Stimulated activated CD8-positive, alpha-beta memory T cell treated with anti-CD3 and anti-CD28 coated beads, Interleukin-4, amount 100 ng/mL, for 1 hour (primary cell): ENCODE measurements around the gene KRT38.

ENCODE experiments used
- DNase-seq, 2 donors: peaks; one replicate each; pipeline ENCODE4 v3.0.0-alpha.2; 2020; ENCODE audit warnings: low read depth in 2 of 2, low spot score in 1 of 2

KRT38 gene

GRCh38 chr17:41440531-41441033 lies at the start of gene KRT38:
TSS of gene KRT38 (minus strand) at chr17:41440983. CDS start at chr17:41440921, 62 bp downstream.
- no peak for DNase-seq

DNA sequence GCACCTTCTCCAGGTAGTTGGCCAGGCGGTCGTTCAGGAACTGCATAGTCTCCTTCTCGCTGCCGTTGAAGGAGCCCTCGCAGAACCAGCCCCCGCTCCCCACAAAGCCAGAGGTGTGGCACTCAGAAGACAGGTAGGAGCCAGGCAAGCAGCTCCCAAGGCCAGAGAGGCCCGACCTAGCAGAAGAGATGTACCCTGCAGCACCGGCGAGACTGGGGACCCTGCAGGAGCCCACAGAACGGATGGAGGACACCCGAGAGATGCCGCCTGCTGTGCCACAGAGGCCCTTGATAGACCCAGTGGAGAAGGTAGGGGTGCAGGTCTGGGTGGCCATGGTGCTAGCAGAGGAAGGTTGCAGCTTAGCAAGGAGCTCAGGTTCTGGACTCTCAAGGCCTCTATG lies 48.7 kb upstream of the KRT38 start, which contains the start of gene KRT36:
Gene KRT36 (minus strand): TSS at position 380 of the 400 bp plus-strand sequence. CDS start 46 bp downstream, at position 334.
- no peak for DNase-seq

GRCh38 chr17:41486809-41487530 lies 46.2 kb upstream of the KRT38 start:
- no peak for DNase-seq

- no peak for DNase-seq
Measured at GRCh38 chr17:41486316-41486715, 45.5 kb upstream of the KRT38 start.

DNA sequence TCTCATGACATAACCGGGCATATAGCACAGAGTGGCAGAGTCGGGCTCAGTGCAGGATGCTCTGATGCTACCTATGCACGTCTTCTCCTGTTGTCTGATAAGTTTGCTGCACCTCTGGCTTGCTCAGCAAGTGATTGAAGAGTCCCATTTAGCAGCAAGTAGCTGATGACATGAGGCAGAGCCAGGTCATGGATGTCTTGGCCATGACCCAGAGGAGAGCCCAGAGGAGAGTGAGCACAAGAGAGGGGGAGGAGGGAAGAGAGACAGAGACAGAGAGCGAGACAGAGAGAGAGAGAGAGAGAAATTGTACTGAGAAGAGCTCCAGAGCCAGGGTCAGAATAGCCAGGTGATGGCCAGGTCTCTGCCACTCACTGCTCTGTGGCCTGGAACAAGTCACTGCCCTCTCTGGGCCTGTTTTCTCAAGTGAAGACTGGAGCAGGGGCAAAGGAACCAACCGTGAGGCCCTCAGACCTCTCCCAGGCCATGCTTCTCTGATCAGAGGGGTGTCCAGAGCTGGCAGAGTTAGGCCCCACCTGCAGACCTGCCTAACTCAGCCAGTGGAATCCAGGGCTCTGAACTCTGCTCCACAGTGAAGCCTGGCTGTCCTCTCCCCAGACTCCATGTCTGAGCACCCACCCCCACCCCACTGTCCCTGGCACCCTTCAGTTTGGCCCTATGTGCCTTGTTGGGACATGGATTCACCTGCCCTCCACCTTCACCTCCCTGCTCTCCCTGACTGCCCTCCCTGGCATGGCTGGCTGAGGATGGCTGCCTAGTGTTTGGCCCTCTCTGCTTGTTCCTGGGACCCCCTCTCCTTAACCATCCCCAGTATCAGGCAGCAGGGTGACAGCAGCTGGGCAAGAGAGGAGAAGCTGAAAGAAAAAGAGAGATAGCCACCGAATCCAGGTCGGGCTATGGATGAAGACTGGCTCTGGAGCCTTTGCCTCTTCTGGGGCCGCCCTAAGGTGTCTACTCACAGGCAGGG lies 44.4 kb upstream of the KRT38 start:
- no peak for DNase-seq

GRCh38 chr17:41483991-41484826 lies 43.4 kb upstream of the KRT38 start:
- DNase-seq, result no peak

DNA sequence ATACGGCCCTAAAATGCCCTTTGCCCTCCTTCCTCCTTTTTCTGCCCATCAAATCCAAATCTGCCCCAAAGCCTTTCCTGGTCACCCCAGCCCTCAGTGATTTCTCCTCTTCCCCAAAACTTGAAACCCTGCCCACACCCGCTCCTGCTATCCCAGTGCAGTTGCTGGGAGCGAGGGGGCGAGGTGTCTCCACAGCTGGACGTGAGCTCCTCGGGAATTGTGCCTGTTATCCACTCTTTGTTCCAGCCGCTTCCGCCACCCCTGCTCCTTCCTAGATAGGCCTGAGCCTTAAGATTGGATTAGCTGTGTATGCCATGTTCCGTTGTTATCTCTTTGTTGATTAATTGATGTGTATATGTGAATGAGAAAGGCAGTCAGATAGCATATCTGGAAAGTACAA lies 42.7 kb upstream of the KRT38 start:
- no peak for DNase-seq

GRCh38 chr17:41481036-41481435 lies 40.3 kb upstream of the KRT38 start, which contains the start of gene KRT35:
TSS of gene KRT35 (minus strand) at chr17:41481151. CDS start at chr17:41481097, 54 bp downstream.
- no peak for DNase-seq

DNA sequence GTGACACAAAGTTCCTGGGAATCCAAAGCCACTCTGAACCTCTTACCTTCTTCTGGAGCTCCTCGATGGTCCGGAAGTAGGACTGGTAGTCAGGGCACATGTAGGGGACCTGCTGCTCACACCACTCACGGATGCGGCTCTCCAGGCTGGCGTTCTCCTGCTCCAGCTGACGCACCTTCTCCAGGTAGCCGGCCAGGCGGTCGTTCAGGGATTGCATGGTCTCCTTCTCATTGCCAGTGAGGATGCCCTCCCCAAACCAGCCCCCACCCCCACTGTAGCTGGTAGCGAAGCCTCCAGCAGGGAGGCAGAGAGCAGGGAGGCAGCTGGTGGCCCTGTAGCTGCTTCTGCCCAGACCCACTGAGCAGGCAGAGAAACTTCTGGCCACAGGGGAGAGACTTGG lies 39.8 kb upstream of the KRT38 start:
- DNase-seq, result no peak

- DNase-seq, result no peak
Measured at GRCh38 chr17:41480136-41480535, 39.4 kb upstream of the KRT38 start.

DNA sequence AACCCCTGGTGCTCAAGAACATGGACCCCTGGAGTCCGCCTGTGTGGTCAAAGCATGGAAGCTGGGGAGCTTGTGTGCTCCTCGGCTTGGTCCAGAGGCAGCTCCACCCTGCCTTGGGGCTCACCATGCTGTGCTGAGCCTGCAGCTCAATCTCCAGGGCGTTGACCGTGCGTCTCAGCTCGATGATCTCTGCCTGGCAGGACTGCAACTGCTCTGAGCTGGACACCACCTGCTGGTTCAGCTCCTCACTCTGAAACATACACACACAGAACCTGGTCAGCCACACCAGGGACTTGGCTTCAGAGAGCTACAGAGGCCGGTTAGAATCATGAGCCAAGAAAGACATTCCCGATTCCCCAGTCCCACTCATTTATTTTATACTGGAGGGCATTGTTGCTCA lies 37.5 kb upstream of the KRT38 start:
- DNase-seq, result no peak

- no peak for DNase-seq
Measured at GRCh38 chr17:41476866-41477815, 36.4 kb upstream of the KRT38 start.

GRCh38 chr17:41475421-41475820 lies 34.6 kb upstream of the KRT38 start:
- no peak for DNase-seq

GRCh38 chr17:41474863-41475262 lies 34.1 kb upstream of the KRT38 start:
- no peak for DNase-seq

- DNase-seq, result no peak
Measured at GRCh38 chr17:41468346-41468745, 27.6 kb upstream of the KRT38 start.

GRCh38 chr17:41467561-41467960 lies 26.8 kb upstream of the KRT38 start:
- no peak for DNase-seq

- DNase-seq, result no peak
Measured at GRCh38 chr17:41466988-41467387, 26.2 kb upstream of the KRT38 start, which contains the start of gene KRT32. TSS of gene KRT32 (minus strand) at chr17:41467386. CDS start at chr17:41467325, 61 bp downstream.

DNA sequence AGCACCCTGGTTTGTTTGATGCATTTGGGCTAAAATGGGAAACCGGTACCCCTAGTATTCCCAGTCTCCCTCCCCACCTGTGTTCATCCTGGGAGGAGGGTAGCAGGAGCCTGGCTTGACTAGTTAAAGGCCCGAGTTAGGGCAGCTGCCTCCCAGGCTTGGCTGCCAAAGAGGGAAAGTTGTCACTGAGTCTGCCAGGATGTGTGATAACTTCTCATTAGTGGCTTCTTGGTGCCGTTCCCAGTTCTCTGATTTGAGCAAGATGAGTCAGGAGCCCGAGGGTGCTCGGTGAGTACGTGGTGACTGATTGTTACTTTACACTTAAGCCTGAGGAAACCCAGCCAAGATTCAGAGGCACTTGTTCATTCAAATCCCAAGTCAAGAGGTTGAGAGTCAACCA lies 23.9 kb upstream of the KRT38 start:
- DNase-seq, result no peak

DNA sequence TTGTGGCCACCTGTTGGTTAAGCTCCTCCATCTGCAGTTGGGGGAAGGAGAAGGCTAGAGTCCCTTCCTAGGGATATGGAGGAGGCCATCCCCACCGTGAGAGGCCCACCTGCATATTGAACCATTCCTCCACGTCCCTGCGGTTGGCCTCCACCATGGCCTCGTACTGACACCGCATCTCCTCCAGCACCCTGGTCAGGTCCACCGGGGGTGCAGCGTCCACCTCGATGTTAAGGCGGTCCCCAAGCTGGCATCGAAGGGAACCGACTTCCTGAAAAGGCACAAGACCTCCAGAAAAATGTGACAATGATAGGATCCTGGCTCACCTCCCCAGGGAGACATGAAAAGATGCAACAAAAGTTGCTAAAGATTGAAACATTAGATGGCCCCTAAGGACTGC lies 23.4 kb upstream of the KRT38 start:
- DNase-seq, result no peak

DNA sequence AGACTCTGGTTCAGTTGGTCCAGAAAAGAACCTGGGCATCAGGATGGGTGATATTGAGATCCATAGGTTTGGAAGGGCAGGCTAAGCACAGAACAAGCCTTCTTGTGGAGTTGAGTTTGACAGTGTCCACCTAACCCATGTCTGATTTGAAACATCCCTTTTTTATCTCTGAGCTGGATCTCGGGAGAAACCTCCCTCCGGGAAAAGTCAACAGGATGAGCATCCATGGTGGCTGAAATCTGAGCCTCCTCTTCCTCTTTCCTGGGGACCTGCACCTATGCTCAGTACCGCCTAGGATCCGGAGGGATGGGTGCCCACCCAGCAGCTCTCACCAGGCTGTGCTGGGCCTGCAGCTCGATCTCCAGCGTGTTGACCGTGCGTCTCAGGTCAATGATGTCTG lies 23.0 kb upstream of the KRT38 start:
- DNase-seq, result no peak
